Ishikawa (cell line): Measurements from ENCODE around the gene AKR1B1.

Source experiments
- CEBPB ChIP-seq: IDR thresholded peaks from 2 replicates; pipeline ENCODE4 v1.6.1; 2012
- TF ChIP-seq, protein P1 (sequence below): IDR thresholded peaks from 2 replicates; pipeline ENCODE4 v1.6.1; 2012; ENCODE audit warnings: low read depth, mild to moderate bottlenecking

DNA sequence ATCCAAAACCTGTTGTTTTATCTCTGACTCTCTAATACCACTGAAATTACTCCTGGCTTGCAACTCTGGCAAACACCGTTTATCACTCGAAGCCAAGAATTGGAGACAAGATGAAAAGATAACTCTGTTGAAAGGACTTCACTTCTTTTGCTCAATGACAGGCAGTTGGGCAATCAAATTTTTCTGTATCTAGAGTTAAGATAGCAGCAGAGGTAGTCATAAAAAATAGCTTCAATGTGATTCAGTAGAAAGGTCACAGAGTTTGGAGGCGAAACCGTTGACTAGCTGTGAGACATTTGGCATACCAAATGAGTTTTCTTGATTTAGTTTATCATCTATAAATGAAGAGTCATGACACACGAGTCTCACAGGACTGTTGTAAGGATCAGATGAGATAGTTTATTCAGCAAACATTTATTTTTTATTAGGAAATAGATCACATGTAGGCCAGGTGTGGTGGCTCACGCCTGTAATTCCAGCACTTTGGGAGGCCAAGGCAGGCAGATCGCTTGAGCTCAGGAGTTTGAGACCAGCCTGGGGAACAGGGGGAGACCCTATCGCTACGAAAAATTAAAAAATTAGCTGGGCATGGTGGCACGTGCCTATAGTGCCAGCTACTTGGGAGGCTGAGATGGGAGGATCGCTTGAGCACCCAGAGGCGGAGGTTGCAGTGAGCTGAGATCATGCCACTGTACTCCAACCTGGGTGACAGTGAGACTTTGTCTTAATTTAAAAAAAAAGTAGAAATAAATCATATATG lies 23.6 kb downstream of the AKR1B1 start:
- no peak for TF ChIP-seq CEBPB
- TF ChIP-seq, protein P1, sequence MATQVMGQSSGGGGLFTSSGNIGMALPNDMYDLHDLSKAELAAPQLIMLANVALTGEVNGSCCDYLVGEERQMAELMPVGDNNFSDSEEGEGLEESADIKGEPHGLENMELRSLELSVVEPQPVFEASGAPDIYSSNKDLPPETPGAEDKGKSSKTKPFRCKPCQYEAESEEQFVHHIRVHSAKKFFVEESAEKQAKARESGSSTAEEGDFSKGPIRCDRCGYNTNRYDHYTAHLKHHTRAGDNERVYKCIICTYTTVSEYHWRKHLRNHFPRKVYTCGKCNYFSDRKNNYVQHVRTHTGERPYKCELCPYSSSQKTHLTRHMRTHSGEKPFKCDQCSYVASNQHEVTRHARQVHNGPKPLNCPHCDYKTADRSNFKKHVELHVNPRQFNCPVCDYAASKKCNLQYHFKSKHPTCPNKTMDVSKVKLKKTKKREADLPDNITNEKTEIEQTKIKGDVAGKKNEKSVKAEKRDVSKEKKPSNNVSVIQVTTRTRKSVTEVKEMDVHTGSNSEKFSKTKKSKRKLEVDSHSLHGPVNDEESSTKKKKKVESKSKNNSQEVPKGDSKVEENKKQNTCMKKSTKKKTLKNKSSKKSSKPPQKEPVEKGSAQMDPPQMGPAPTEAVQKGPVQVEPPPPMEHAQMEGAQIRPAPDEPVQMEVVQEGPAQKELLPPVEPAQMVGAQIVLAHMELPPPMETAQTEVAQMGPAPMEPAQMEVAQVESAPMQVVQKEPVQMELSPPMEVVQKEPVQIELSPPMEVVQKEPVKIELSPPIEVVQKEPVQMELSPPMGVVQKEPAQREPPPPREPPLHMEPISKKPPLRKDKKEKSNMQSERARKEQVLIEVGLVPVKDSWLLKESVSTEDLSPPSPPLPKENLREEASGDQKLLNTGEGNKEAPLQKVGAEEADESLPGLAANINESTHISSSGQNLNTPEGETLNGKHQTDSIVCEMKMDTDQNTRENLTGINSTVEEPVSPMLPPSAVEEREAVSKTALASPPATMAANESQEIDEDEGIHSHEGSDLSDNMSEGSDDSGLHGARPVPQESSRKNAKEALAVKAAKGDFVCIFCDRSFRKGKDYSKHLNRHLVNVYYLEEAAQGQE, result no peak
